Osteocyte (in vitro differentiated cells): Measurements from ENCODE around the gene HRH2. TPM values are rescaled to one million over a fixed set of nuclear protein-coding genes. Genes with fewer than 3 reads are reported as not detected.
"Not testable (repeated sequence)": the region's sequence is repeated elsewhere in the genome, so short reads cannot be mapped to it uniquely, and the experiment has no call there.

Experiments
- DNase-seq: peaks from one replicate; pipeline ENCODE4 v3.0.0; 2021; ENCODE audit warnings: mixed read lengths; ENCODE audit not compliant: unreplicated experiment; ENCODE audit errors: extremely low spot score
- H3K27ac Mint-ChIP-seq: one replicate; pipeline ENCODE4 v1.8.0; 2021; ENCODE audit warnings: mild to moderate bottlenecking, mixed read lengths; ENCODE audit not compliant: unreplicated experiment
- H3K27me3 Mint-ChIP-seq: one replicate; pipeline ENCODE4 v1.8.0; 2021; ENCODE audit warnings: mixed read lengths; ENCODE audit not compliant: unreplicated experiment
- H3K36me3 Mint-ChIP-seq: one replicate; pipeline ENCODE4 v1.8.0; 2021; ENCODE audit warnings: mixed read lengths; ENCODE audit not compliant: unreplicated experiment
- H3K4me1 Mint-ChIP-seq: one replicate; pipeline ENCODE4 v1.8.0; 2021; ENCODE audit warnings: mixed read lengths; ENCODE audit not compliant: unreplicated experiment
- H3K4me3 Mint-ChIP-seq: one replicate; pipeline ENCODE4 v1.8.0; 2021; ENCODE audit warnings: mild to moderate bottlenecking, moderate library complexity, mixed read lengths; ENCODE audit not compliant: unreplicated experiment
- H3K9me3 Mint-ChIP-seq: one replicate; pipeline ENCODE4 v1.8.0; 2021; ENCODE audit warnings: mixed read lengths; ENCODE audit not compliant: unreplicated experiment
- total RNA-seq: library from RNA; stranded (reverse); gene quantifications from 2 replicates; pipeline ENCODE4 v1.2.1, GENCODE V29; 2021
- TF ChIP-seq, protein P1 (sequence below): fragments of 200-600 bp; sonication (generic); IDR thresholded peaks from 2 replicates; pipeline ENCODE4 v1.5.0; 2021; ENCODE audit warnings: antibody characterized with exemption, mild to moderate bottlenecking, moderate library complexity

HRH2 gene
- total RNA-seq, 1 donor from 2014 or later = not detected

GRCh38 chr5:175614861-175615260 lies 43.0 kb upstream of the HRH2 start:
- no peak overlapping the region for H3K4me3 Mint-ChIP-seq
- TF ChIP-seq, protein P1, sequence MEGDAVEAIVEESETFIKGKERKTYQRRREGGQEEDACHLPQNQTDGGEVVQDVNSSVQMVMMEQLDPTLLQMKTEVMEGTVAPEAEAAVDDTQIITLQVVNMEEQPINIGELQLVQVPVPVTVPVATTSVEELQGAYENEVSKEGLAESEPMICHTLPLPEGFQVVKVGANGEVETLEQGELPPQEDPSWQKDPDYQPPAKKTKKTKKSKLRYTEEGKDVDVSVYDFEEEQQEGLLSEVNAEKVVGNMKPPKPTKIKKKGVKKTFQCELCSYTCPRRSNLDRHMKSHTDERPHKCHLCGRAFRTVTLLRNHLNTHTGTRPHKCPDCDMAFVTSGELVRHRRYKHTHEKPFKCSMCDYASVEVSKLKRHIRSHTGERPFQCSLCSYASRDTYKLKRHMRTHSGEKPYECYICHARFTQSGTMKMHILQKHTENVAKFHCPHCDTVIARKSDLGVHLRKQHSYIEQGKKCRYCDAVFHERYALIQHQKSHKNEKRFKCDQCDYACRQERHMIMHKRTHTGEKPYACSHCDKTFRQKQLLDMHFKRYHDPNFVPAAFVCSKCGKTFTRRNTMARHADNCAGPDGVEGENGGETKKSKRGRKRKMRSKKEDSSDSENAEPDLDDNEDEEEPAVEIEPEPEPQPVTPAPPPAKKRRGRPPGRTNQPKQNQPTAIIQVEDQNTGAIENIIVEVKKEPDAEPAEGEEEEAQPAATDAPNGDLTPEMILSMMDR = no peak
- H3K36me3 Mint-ChIP-seq = no peaks in the 10 kb centered on the region
- DNase-seq = no peak
- no peaks in the 10 kb centered on the region for H3K27me3 Mint-ChIP-seq
- no peaks in the 10 kb centered on the region for H3K4me1 Mint-ChIP-seq
- no peaks in the 10 kb centered on the region for H3K9me3 Mint-ChIP-seq
- H3K27ac Mint-ChIP-seq = no peak overlapping the region

DNA sequence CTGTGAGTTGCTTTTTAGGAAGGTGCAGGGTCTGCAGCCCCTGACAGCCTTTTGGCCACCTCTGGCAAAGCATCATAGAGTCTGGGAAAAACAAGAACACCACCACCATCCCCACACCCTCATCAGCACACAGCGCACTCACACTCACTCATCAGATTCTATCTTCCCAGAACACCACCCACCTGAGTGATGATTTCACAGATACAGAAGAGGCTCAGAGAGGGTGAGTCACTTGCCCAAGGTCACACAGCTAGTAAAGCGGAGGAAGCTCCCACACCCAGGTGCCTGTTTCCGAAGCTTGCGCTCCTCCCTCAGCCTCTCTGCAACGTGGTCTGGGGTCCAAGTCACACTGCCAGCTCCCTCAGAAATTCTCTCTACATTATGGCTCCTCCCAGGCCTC lies 41.8 kb upstream of the HRH2 start:
- Mint-ChIP-seq H3K27ac (no peak overlapping the region), H3K36me3 (no peaks in the 10 kb centered on the region), H3K27me3 (no peaks in the 10 kb centered on the region), H3K4me3 (no peak overlapping the region), H3K4me1 (no peaks in the 10 kb centered on the region), H3K9me3 (no peaks in the 10 kb centered on the region)
- no peak for DNase-seq
- TF ChIP-seq, protein P1 = no peak

DNA sequence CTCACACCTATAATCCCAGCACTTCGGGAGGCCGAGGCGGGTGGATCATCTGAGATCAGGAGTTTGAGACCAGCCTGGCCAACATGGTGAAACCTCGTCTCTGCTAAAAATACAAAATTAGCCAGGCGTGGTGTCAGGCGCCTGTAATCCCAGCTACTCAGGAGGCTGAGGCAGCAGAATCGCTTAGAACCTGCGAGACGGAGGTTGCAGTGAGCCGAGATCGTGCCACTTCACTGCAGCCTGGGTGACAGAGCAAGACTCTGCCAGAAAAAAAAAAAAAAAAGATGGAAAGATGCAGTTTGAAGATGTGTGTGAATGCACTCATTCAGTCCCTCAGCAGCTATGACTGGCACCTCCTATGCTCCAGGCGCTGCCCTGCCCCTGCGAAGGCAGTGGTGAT lies 41.3 kb upstream of the HRH2 start:
- not testable (repeated sequence) for H3K4me1 Mint-ChIP-seq, DNase-seq, H3K27ac Mint-ChIP-seq

GRCh38 chr5:175617447-175617846 lies 40.4 kb upstream of the HRH2 start:
- Mint-ChIP-seq H3K27ac (no peak overlapping the region), H3K9me3 (peaks cover 11% of the 10 kb centered on the region), H3K4me3 (no peak overlapping the region), H3K4me1 (no peaks in the 10 kb centered on the region), H3K27me3 (no peaks in the 10 kb centered on the region), H3K36me3 (no peaks in the 10 kb centered on the region)
- no peak for DNase-seq
- TF ChIP-seq, protein P1 = no peak

More for the DNA sequence above, 41.3 kb upstream of the HRH2 start:
- H3K9me3 Mint-ChIP-seq, H3K27me3 Mint-ChIP-seq, H3K36me3 Mint-ChIP-seq, H3K4me3 Mint-ChIP-seq: not testable (repeated sequence)

DNA sequence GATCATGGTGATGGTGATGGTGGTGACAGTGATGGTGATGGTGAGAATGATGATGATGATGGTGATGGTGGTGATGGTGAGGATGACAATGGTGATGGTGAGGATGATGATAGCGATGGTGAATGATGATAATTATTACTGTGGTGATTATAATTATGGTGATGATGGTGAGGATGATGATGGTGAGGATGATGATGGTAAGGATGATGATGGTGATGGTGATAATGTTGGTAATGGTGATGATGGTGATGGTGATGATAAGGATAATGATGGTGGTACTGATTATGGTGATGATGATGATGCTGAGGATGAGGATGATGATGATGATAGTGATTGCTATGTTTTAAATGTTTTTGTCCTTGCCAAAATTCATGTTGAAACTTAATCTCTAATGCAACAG lies 37.3 kb upstream of the HRH2 start:
- DNase-seq = no peak
- Mint-ChIP-seq H3K9me3 (peaks cover 14% of the 10 kb centered on the region), H3K27ac (no peak overlapping the region), H3K4me3 (no peak overlapping the region), H3K27me3 (no peaks in the 10 kb centered on the region), H3K36me3 (no peaks in the 10 kb centered on the region), H3K4me1 (no peaks in the 10 kb centered on the region)
- TF ChIP-seq, protein P1 = no peak

- H3K9me3 Mint-ChIP-seq = peaks cover 15% of the 10 kb centered on the region
- TF ChIP-seq, protein P1 = no peak
- no peak overlapping the region for H3K4me3 Mint-ChIP-seq
- no peak overlapping the region for H3K27ac Mint-ChIP-seq
- no peak for DNase-seq
- no peaks in the 10 kb centered on the region for H3K27me3 Mint-ChIP-seq
- H3K36me3 Mint-ChIP-seq = no peaks in the 10 kb centered on the region
- no peaks in the 10 kb centered on the region for H3K4me1 Mint-ChIP-seq
Measured at GRCh38 chr5:175621971-175622370, 35.9 kb upstream of the HRH2 start.
